Mesothelial cell of epicardium (in vitro differentiated cells): ENCODE data around the gene SLC16A4. TPM values are rescaled to one million over a fixed set of nuclear protein-coding genes. Genes with fewer than 3 reads are reported as not detected.

Source experiments
- DNase-seq, 2 experiments: peaks; one replicate each; pipeline ENCODE4 v3.0.0; 2021; ENCODE audit warnings: low spot score in 2 of 2; ENCODE audit not compliant: unreplicated experiment in 2 of 2
- H3K27ac Mint-ChIP-seq: 2 replicates; pipeline ENCODE4 v1.8.0; 2021; ENCODE audit warnings: mixed read lengths
- H3K27me3 Mint-ChIP-seq: 2 replicates; pipeline ENCODE4 v1.8.0; 2021; ENCODE audit warnings: low read depth, mixed read lengths
- H3K36me3 Mint-ChIP-seq: 2 replicates; pipeline ENCODE4 v1.8.0; 2021; ENCODE audit warnings: mixed read lengths
- H3K4me1 Mint-ChIP-seq: 2 replicates; pipeline ENCODE4 v1.8.0; 2021; ENCODE audit warnings: mixed read lengths
- H3K4me3 Mint-ChIP-seq: 2 replicates; pipeline ENCODE4 v1.8.0; 2021; ENCODE audit warnings: mild to moderate bottlenecking, moderate library complexity, mixed read lengths
- H3K9me3 Mint-ChIP-seq: 2 replicates; pipeline ENCODE4 v1.8.0; 2021; ENCODE audit warnings: mixed read lengths
- total RNA-seq: library from RNA; stranded (reverse); gene quantifications from 3 replicates; pipeline ENCODE4 v1.2.1, GENCODE V29; 2021
- TF ChIP-seq, protein P1 (sequence below): fragments of 200-600 bp; sonication (generic); IDR thresholded peaks from one replicate; pipeline ENCODE4 v1.5.0; 2021; ENCODE audit warnings: antibody characterized with exemption; ENCODE audit not compliant: unreplicated experiment

The SLC16A4 gene
- total RNA-seq, 1 donor from 2014 or later, result 13.7 TPM

DNA sequence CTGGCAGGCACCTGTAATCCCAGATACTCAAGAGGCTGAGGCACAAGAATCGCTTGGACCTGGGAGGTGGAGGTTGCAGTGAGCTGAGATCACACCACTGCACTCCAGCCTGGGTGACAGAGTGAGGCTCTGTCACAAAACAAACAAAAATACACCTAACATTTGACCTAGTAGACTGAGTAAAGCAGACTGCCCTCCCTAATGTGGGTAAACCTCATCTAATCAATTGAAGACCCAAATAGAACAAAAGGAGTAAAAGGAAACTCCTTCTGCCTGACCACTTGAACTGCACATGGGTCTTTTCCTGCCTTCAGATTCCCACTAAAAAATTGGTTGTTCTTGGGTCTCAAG, 70.7 kb downstream of the SLC16A4 start:
- no peak for DNase-seq
- TF ChIP-seq, protein P1, sequence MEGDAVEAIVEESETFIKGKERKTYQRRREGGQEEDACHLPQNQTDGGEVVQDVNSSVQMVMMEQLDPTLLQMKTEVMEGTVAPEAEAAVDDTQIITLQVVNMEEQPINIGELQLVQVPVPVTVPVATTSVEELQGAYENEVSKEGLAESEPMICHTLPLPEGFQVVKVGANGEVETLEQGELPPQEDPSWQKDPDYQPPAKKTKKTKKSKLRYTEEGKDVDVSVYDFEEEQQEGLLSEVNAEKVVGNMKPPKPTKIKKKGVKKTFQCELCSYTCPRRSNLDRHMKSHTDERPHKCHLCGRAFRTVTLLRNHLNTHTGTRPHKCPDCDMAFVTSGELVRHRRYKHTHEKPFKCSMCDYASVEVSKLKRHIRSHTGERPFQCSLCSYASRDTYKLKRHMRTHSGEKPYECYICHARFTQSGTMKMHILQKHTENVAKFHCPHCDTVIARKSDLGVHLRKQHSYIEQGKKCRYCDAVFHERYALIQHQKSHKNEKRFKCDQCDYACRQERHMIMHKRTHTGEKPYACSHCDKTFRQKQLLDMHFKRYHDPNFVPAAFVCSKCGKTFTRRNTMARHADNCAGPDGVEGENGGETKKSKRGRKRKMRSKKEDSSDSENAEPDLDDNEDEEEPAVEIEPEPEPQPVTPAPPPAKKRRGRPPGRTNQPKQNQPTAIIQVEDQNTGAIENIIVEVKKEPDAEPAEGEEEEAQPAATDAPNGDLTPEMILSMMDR, result no peak
- peaks cover 3% of the 10 kb centered on the region for H3K27me3 Mint-ChIP-seq
- H3K9me3 Mint-ChIP-seq, result peaks cover 3% of the 10 kb centered on the region
- no peaks in the 10 kb centered on the region for H3K36me3 Mint-ChIP-seq
- no peak overlapping the region for H3K27ac Mint-ChIP-seq
- H3K4me1 Mint-ChIP-seq, result peaks cover 5% of the 10 kb centered on the region
- H3K4me3 Mint-ChIP-seq, result no peak overlapping the region

DNA sequence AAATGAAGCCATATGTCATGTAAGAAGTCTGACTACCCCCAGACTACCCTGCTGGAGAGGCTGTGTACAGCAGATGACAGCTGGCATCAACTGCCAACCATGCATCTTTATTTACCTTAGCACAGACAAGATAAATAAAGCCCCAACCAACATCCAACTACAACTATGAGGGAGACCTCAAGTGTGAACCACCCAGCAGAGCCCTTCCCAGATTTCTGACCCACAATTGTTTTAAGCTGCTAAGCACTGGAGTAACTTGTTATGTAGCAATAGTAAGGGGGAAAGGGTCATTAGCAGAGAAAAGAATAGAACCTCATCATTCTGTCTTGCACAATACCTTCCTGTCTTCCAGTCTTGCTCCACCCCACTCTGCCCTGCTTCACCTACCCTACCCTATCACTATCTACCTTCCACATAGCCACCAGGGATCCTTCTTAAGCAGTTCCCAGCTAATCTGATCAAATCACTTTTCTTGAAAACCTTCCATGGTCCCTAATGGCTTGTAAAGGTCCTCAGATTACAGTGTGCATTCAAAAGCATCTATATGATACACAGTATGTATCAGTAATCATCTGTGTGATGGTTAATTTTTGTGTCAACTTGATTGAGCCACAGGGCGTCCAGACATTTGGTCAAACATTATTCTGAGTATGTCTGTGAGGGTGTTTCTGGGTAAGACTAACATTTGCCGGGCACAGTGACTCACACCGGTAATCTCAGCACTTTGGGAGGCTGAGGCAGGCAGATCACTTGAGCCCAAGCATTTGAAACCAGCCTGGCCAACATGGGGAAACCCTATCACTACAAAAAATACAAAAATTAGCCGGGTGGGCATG, 71.3 kb downstream of the SLC16A4 start:
- no peak overlapping the region for H3K27ac Mint-ChIP-seq
- no peak overlapping the region for H3K4me3 Mint-ChIP-seq
- peaks cover 3% of the 10 kb centered on the region for H3K27me3 Mint-ChIP-seq
- peaks cover 3% of the 10 kb centered on the region for H3K9me3 Mint-ChIP-seq
- TF ChIP-seq, protein P1, result no peak
- H3K36me3 Mint-ChIP-seq, result no peaks in the 10 kb centered on the region
- no peak for DNase-seq
- peaks cover 2% of the 10 kb centered on the region for H3K4me1 Mint-ChIP-seq

DNA sequence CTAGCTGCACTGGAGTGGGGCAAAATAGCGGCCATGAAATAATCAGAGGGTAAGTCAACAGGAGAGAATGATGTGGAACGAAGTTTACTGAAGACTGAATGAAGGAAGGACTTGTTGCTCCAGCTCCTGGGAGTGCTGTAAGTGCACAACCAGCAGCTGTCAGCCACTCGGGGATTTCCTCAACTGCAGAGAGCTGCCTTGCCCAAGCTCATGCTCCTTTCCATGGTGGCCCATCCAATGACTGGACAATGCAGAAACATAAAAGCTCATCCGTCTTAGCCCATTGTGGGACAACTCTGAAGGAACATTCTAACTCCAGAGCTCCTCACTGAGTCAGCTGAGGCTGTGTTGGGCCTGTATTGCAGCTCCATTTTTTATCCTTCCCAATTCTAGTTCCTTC, 72.8 kb downstream of the SLC16A4 start:
- no peaks in the 10 kb centered on the region for H3K4me1 Mint-ChIP-seq
- peaks cover 3% of the 10 kb centered on the region for H3K9me3 Mint-ChIP-seq
- H3K36me3 Mint-ChIP-seq, result no peaks in the 10 kb centered on the region
- DNase-seq, result no peak
- H3K27me3 Mint-ChIP-seq, result peaks cover 3% of the 10 kb centered on the region
- H3K27ac Mint-ChIP-seq, result no peak overlapping the region
- TF ChIP-seq, protein P1, result no peak
- H3K4me3 Mint-ChIP-seq, result no peak overlapping the region

DNA sequence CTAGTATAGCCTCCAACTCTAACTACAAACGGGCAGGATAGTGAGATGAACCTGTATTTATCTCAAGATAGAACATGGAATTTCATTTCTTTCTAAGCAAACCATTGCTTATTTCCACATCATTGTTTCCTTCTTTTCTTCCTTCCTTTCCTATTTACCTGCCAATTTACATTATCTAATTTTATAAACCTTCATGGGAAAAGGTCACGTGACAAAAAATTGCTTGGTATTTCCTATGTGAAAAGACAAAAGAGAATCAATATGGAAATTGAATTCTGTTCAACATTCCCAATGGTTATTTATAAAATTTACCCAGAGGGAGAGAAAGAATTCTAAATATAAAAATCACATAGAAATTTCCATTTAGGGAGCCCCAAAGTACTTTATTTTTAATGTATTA, 74.1 kb downstream of the SLC16A4 start:
- H3K36me3 Mint-ChIP-seq, result no peaks in the 10 kb centered on the region
- H3K9me3 Mint-ChIP-seq, result peaks cover 3% of the 10 kb centered on the region
- no peak overlapping the region for H3K4me3 Mint-ChIP-seq
- no peak for DNase-seq
- TF ChIP-seq, protein P1, result no peak
- peaks cover 9% of the 10 kb centered on the region for H3K27me3 Mint-ChIP-seq
- no peaks in the 10 kb centered on the region for H3K4me1 Mint-ChIP-seq
- H3K27ac Mint-ChIP-seq, result no peak overlapping the region

Other genes with a start within 250 kb of the SLC16A4 start
- gene SLC6A17, start 240.5 kb downstream of the SLC16A4 start, total RNA-seq, result 1.4 to 1.6 TPM (median 1.6 TPM) in 3 replicates
- 4.5 to 5.4 TPM (median 5.1 TPM) in 3 replicates for gene KCNC4, start 180.7 kb downstream of the SLC16A4 start, total RNA-seq
- 39.7 to 41.9 TPM (median 41.0 TPM) in 3 replicates for gene RBM15, start 51.6 kb downstream of the SLC16A4 start, total RNA-seq
- gene LAMTOR5, start 16.7 kb upstream of the SLC16A4 start, total RNA-seq, result 96.5 to 106 TPM (median 97.8 TPM) in 3 replicates
- 0.69 to 1.3 TPM (median 0.95 TPM) in 3 replicates for gene PROK1, start 60.1 kb upstream of the SLC16A4 start, total RNA-seq
- gene KCNA10, start 128.1 kb upstream of the SLC16A4 start, total RNA-seq, result not detected in 3 replicates
- 0.58 to 1.1 TPM (median 0.63 TPM) in 3 replicates for gene KCNA2, start 215.3 kb upstream of the SLC16A4 start, total RNA-seq